Left renal cortex interstitium (tissue), 4 donors: ENCODE data around the gene SLC25A42. TPM values are rescaled to one million over a fixed set of nuclear protein-coding genes. Genes with fewer than 3 reads are reported as not detected.

Experiments used
- DNase-seq, 4 donors: peaks; one replicate each; pipeline ENCODE4 v3.0.0-alpha.2; 2013; ENCODE audit warnings: low read depth in 4 of 4, low spot score in 2 of 4, missing footprints in 1 of 4
- polyA plus RNA-seq, 4 donors: library from polyadenylated mRNA; unstranded; fragments of 120-200 nt; gene quantifications; one replicate each; pipeline ENCODE4 v1.2.1, GENCODE V29; 2013; ENCODE audit not compliant: insufficient read length in 4 of 4

The SLC25A42 gene
- polyA plus RNA-seq, 4 donors, result 16.6 to 27.8 (median 18.8) TPM

DNA sequence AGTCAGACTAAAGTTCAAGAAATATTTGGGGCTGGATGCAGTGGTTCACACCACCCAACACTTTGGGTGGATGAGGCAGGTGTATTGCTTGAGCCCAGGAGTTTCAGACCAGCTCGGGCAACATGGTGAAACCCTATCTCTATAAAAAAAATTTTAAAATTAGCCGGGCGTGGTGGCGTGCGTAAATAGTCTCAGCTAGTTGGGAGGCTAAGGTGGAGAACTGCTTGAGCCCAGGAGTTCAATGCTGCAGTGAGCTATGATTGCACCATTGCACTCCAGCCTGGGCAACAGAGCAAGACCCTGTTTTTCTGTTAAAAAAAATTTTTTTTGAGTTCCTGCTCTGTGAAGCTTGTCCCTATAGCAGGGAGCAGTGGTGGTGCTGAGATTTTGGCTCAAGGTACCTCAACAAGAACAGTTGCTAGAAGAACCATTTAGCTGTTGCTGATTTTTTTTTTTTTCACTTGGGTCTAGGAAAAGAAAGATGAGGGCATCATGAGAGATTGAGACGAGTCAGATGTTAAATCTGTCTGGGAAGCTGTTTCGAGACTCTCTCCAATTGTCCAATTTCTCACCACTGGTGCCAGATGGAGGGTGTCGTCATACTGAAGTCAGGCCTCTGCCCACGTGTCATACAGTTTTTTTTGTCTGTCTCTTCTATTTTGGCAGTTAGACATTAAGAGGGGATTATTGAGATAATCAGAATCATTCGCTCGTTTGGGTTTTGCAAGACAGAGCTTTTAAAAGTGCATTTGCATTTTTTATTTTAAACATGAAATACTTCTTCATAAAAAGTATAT, 3.7 kb downstream of the SLC25A42 start:
- no peak for DNase-seq

DNA sequence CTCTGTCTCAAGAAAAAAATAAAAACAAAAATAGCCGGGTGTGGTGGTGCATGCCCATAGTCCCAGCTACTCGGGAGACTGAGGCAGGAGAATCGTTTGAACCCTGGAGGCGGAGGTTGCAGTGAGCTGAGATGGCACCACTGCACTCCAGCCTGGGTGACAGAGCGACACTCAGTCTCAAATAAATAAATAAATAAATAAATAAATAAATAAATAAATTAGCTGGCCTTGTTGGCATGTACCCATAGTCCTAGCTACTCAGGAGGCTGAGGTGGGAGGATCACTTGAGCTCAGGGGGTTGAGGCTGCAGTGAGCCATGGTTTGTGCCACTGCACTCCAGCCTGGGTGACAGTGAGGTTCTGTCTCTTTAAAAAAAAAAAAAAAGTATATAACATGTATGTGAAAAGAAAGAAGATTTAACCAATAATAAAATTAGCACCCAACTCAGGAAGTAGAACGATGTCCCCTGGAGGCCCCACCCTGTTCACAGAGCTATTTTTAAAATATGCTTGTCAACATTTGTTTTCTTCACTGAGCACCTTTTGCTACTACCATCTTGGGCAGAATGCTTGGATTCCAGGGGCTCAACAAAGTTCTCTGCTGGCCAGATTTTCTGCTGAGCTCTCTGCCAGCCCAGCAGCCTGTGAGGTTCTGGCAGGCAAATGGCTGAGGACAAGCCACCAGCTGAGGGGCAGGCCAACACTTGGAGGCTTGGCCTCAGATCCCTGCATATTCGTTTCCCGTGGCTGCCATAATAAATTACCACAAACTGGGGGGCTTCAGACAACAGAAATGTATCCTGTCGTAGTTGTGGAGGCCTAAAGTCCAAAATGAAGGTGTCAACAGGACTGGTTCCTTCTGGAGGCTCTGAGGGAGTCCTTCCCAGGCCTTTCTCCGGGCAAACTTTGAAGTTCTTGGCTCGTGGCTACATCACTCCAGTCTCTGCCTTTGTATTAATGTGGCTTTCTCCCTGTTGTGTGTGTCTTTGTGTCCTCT, 5.2 kb downstream of the SLC25A42 start:
- DNase-seq, result no peak

DNA sequence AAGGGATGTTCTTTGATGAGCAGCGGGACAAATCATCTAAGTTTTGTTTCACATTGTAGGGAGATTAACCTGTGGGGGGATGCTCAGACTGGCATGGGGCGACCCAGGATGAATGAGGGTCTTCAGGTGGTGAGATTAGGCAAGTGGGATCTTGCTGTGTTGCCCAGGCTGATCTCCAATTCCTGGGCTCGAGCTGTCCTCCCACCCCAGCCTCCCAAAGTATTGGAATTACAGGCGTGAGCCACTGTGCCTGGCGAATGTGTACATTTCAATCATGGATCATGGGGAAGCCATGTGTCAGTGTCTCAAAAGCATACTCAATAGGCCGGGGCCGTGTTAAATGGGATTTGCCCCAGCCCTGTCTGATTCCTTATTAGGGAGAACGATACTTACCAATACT, 8.1 kb downstream of the SLC25A42 start:
- no peak for DNase-seq

DNA sequence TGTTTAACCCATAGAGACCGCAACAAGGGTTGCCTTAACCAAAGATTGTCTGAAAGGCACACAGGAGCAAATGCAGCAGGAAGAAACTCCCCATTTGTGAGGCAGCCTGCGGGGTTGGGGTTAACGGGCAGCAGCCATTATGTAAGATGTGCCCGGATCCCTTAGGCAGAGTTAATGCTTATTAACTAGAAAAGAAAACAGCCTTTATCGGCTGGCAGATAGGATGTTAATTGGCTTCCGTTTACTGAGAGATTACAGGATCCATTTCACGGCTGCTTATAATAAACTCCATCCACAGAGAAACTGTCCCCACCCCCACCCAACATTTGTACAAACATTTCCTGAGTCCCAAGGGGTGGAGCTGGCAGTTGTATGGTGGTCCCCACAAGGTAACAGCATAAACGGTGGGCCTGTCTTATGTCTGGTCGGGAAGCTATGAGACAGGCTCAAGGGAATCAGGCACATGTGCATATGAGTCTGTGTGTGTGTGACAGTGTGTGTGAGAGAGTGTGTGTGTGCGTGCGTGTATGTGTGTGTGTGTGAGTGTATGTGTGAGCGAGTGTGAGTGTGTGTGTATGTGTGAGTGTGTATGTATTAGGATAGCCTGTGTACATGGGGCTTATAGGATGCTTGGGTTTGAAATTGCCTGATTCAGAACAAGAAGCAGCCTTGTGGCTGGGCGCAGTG, 10.5 kb downstream of the SLC25A42 start:
- no peak for DNase-seq

DNA sequence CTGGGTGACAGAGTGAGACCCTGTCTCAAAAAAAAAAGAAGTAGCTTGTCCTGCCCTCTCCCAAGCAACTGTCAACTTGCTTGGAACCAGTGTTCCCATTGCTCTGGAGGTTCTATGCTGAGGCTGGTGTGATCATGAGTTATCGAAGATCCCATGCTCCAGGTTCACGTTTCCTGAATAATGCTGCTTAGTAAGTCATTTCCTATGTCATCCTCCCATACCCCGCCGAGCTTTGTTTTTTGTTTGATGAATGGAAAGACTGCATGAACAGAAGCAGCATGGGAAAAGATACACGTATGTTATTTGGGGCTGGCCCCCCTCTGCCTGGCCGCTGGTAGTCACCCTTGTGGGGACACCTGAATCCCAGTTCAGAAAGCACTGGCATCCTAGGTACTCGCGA, 11.3 kb downstream of the SLC25A42 start:
- DNase-seq, result no peak

DNA sequence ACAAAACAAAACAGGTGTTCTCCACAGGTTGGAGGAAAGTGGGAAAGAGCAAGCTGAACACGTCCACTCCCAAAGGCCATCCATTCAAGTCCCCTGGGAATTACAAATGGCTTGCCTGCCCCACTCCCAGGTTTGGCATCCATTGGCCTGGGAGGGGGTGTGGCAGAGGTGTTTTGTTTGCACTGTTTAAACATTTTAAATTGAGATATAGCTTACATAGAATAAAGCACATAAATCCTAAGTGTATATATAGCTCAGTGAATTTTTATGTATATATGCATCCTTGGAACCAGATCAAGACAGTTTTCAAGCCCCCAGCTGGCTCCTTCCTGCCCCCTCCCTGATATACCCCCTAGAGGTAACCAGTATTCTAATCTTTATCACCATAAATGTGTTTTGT, 12.7 kb downstream of the SLC25A42 start:
- DNase-seq, result no peak

DNA sequence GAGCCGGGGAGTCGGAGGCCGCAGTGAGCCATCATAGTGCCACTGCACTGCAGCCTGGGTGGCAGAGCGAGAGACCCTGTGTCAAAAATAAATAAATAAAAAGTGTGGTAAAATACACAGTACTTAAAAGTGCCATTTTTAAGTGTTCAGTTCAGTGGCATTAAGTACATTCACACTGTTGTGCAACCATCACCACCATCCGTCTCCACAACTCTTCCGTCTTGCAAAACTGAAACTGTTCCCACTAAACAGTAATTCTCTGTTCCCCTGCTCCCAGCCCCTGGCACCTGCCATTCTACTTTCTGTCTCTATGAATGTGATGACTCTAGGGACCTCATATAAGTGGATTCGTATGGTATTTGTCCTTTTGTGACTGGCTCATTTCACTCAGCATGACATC, 13.3 kb downstream of the SLC25A42 start:
- DNase-seq, result no peak

DNA sequence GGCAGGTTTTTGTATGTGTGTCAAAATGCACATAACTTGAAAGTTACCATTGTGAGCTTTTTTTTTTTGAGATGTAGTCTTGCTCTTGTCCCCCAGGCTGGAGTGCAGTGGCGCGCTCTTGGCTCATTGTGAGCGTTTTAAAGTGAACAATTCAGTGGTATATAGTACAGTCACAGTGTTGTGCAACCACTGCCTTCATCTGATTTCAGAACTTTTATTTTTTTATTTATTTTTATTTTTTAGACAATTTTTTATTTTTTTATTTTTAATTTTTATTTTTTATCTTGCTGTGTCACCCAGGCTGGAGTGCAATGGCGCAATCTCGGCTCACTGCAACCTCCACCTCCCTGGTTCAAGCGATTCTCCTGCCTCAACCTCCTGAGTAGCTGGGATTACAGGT, 15.0 kb downstream of the SLC25A42 start:
- no peak for DNase-seq

DNA sequence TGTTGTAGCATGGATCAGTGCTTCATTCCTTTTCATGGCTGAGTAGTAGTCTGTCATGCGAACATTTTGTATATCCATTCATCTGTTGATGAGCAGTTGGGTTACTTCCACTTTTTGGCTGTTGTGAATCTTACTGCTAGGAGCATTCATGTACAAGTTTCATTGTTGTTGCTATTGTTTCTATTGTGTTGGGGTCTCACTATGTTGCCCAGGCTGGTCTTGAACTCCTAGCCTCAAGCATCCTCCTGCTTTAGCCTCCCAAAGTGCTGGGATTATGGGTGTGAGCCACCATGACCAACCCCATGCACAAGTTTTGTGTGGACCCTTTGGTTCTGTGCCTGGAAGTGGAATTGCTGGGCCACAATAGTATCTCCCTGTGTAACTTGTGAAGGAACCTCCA, 15.8 kb downstream of the SLC25A42 start:
- no peak for DNase-seq

DNA sequence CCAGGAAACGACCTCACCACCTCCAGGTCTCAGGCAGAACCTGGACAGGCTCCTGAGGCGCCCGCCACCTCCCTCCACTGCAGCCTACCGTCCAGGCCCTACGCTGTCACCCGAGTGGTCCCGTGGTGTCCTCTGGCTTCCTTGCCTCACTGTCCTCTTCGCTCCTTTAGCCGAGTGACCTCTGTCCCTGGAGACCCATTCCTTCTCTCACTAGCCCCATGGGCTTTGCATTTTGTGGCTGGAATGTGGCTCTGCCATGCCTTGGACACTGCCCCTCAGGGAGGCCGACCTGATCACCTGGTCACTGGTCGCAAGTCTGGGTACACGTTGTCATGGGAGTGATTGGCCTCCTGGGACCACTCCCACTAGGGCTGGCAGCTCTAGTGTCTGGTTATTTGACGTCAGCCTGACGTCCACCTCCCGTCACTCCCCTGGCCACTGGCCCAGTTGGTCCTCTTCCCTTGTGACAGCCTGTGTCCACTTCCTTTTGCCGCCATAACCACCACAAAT, 17.9 kb downstream of the SLC25A42 start:
- no peak for DNase-seq

DNA sequence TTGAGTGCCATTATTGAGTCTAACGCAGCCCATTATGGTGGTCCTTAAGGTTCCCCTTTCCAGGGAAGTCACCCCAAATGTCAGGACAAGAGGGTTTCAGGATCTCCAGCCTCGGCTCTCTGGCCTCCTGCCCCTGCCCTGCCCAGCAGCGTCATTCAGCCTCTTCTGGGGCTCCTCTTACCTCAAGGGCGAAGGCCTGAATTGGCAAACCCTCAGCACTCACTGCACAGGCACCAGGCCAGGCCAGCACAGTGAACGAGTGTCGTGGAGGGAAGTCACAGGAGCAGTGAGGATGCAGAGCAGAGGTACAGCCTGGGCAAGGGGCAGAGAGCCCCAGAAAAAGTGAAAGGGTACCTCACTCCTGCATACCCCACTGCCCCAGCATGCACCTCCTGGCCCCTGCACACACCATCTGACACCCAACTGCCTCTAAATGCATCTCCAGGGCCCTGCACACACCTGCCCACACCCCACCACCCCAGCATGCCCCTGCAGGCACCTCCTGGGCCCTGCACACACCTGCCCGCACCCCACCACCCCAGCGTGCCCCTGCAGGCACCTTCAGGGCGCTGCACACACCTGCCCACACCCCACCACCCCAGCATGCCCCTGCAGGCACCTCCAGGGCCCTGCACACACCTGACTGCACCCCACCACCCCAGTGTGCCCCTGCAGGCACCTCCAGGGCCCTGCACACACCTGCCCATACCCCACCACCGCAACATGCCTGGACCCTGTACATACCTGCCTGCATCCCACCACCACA, 19.8 kb downstream of the SLC25A42 start:
- no peak for DNase-seq

DNA sequence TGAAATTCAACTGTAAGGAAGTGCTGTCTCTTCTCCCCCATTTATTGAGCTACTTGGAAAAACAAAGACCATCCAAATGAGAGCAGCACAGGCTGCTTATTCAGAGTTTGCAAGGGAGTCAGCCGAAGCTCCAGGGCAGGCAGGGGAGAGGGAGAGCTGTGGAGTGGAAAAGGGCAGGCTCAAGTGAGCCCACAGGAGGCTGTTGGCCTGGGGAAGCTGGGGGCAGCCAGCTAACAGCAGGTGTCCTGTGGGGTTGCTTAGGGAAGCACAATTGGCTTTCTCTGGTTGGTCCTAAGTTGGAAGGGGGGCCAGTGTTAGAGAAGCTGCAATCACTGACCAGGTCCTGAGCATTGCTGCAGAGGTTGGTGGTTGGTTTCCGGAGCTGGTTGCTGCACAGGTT, 23.9 kb downstream of the SLC25A42 start:
- no peak for DNase-seq

DNA sequence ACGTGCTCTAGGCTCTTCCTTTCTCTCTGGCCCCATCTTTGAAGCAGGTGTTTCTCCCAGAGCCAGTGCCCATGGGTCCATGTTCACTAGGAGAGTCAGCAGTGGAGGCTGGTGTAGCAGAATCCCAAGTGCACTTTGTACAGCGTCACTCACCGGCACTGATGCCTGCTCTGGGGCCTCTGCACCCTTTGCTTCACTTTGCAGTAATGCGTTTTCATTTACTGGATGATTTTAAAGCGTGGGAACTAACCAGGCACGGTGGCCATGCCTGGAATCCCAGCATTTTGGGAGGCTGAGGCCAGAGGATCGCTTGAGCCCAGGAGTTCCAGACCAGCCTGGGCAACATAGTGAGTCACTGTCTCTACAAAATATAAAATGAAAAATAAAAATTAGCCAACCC, 30.7 kb downstream of the SLC25A42 start:
- no peak for DNase-seq

DNA sequence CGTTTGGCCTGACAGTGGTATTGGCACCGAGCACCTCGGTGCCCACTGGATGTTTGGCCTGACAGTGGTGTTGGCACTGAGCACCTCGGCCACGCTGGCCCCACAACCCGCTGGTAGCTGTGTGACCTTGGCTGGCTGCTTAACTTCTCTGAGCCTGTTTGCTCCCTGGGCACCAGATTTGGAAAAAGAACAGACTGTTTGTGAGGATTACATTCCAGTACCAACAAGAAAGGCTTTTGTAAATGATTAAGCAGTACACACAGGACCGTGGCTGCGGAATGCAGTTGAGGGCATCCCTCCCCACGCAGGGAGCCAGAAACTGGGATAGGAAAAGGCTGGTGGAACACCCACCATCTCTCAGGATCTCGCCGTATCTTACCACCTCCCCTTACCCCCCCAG, 31.9 kb downstream of the SLC25A42 start:
- no peak for DNase-seq

DNA sequence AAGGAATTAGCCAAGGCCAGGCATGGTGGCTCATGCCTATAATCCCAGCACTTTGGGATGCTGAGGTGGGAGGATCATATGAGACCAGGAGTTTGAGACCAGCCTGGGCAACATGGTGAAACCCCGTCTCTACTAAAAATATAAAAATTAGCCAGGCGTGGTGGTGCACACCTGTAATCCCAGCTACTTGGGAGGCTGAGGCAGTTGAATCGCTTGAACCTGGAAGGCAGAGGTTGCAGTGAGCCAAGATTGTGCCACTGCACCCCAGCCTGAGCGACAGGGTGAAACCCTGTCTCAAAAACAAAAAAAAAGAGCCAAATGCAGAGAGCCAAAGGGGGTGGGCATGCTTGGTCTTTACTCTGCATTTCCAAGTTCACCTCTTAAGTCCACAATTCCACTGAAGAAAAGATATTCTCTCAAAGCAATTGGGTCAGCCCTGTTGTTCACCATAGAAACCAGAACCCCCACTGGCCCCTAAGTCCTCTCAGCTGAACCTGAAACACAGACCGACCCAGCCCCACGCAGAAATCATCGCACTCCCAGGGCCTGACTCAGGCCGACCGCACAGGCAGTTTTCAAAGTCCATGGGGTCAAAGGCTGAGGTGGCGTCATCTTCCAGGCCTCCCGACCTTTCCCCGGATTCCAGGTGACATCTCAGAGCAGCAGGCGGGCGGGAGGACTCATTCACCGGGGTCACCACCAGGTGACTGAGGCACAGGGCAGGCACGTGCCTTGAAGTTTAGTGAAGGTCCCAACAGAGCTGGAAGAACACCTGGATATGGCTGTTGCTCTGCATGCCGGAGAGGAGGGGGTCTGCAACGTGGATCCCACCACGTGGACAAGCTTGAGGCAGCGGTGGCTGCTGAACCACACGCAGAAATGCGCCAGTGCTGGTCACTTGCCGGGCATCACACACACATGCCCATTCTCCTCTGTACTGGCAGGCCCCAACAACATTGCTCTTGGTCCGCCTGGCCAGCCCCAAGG, 33.1 kb downstream of the SLC25A42 start:
- no peak for DNase-seq

DNA sequence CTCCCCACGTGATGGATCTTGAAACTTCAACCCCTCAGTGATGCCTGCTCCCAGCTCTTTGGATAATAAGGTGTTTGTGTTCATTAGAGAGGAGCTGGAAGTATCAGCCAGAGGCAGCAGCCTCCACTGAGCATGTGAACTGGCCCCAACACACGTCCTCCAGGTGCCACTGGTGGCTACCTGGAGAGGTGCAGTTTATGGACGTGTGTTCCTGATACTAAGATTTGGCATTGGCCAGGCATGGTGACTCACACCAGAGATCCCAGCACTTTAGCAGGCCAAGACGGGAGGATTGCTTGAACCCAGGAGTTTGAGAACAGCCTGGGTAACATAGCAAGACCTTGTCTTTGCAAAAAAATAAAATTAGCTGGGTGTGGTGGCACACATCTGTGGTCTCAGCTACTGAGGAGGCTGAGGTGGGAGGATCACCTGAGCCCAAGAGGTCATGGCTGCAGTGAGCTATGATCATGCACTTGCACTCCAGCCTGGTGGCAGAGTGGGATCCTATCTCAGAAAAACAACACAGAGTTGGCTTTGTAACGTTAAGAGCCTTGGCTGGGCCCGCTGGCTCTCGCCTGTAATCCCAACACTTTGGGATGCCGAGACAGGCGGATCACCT, 34.4 kb downstream of the SLC25A42 start:
- DNase-seq, result no peak

DNA sequence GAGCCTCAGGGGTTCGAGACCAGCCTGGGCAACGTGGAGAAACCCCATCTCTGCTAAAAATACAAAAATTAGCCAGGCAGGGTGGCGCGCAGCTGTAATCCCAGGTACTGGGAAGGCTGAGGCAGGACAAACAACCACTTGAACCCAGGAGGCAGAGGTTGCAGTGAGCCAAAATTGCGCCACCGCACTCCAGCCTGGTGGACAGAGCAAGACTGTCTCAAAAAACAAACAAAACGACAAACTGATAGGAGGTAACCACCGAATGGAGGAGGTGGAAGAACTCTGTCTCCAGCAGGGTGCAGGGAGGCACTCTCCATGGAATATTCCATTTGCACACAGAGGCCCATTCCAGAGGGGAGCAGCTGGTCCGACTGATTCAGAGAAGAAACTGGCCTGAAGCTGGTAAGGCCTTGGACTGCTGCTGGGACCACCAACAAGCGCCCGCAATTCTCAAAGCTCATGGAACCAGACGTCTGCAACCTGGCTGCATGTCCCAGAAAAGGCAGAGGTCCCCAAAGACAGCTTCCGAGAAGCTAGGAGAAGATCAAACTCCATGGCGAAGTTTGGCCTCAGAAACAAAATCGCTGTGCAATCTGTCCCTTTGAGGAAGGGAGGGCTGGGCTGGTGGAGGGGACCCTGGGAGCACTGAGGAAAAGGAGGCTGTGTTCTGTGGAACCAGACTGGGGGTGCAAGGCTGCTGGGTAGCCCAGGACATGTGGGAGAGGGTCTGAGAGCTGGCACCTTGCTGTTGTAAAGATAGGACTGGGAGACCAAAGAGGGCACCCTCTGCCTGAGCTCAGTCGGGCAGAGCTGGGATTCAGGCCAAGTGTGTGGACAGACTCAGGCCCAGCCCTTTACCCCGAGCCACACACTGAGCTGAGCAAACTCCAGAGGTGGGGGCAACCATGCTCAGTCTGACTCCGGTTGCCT, 35.2 kb downstream of the SLC25A42 start:
- DNase-seq, result no peak
